Measurements from ENCODE around the gene PTH2.

The PTH2 gene

DNA sequence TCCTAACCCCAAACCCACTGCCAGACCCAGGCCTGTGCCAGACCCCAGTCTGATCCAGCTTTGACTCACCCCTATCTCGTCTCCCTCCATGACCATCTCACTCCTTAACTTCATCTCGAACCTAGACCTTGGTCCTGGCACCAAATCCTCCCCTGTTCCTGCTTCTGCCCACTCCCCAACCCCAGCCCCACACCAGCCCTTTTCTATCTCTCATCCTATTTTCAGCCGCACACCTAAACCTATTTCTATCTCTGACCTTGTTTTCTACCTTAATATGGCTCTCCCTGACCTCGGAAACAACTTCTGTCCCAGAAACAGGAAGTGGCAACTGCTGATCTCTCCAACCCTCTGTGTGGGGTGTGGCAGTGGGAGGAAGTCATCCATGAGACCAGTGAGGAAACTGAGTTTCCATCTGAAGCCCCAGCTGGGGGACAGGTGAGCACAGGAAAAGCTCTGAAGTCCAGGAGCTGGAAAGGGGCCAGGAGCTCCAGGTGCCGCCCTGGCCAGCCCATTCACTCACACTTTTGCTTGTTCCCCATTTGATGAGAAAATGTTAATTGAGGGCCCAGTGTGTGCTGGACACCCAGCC, 13.7 kb downstream of the PTH2 start:
- no peak for DNase-seq

DNA sequence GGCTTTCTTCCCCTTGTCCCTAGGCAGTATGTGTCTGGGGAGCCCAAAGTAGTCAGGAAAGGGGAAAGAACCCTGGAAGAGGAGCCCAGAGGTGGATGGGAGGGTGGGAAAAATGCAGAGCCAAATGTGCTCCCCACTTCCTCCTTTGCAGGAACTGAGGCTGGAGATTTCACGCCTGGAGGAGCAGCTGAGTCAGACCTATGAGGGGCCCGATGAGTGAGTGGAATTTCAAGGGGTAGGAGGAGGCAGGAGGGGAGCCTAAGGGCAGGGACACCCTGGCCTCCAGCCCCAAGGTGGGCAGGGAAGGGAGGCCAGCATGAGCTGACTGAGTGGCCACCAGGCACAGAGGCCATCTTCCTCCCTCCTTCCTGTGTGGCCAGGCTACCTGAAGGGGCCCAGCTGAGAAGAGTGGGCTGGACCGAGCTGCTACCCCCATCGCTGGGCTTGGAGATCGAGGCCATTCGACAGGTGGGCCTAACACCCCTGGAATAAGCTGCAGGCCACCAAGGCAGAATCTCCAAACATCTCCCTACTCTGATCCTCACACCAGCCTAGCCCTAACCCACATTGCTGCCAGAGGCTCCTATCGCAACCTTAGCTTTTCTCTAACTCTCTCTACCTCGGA, 14.3 kb downstream of the PTH2 start:
- no peak for DNase-seq

DNA sequence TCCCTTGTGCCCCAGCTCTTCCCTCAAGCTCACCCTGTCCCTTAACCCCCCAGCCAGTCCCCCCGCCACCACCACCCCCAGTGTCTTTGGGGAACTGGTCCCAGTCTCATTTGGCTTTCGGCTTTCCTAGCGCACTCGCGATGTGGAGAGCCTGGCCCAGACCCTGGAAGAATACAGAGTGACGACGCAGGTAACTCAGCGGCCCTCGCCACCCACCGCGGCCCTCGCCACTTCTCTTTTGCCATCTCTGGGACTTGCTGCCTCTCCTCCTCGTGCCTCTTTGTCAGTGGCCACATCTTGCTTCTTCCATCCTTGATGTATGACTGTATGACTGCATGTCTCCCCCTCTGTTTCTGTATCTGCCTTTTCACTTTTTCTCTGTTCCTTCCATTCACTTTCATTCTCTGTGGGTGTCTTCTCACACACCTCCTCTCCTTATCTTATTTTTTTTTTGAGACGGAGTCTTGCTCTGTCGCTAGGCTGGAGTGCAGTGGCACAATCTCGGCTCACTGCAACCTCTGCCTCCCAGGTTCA, 15.7 kb downstream of the PTH2 start:
- DNase-seq: no peak

DNA sequence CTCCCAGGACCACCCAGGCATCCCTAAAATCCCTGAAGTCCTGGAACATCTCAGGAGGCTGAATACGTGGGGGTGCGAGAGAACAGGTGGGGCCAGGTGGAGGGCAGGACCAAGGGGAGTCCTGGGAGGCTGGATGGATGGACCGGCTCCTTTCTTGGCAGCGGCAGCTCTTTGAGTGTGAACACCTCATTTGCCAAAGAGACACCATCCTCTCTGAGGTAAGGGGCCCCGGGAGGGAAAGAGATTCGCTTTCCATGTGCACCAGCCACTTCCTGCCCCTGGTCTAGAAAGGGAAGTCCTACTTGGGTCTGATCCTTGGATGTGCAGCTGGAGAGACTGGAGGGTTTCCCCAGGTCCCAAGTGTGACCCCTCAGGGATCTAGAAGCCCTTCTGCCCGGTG, 16.2 kb downstream of the PTH2 start:
- DNase-seq: no peak

DNA sequence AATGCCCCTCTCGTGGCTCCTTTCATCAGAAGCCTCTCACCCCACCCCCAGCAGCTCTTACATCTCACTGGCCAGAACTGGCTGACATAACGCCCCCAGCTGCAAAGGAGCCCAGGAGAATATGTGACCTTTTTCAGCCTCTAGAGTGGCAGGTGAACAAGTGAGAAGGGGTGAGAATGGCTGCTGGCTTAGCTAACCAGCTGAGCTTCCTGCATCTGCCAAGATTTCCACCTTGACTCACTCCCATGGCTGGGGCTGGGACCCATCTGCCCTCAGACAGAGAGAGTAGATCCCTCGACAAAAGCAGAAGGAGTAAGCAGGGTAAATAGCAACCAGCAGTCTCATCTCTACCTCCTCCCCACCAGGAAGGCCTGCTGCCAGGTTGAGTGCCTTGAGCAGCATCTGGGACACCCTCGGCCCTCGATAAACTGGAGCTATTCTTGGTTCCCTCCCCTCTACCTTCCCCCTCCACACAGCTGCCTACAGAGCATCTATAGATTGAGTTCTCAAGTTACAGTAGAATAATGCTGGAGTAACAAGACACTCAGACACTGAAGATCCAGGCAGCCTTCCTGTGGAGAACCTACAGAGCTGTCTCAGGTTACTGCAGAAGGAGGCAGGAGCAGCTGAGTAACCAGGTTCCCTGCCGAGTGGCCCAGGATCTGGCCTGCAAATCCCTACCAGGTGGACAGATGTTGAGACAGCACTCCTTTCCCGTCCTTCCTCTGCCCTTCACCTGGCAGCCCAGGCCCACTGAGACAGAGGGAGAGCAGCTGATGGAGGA, 19.6 kb downstream of the PTH2 start:
- peak; percentile 59 for DNase-seq

DNA sequence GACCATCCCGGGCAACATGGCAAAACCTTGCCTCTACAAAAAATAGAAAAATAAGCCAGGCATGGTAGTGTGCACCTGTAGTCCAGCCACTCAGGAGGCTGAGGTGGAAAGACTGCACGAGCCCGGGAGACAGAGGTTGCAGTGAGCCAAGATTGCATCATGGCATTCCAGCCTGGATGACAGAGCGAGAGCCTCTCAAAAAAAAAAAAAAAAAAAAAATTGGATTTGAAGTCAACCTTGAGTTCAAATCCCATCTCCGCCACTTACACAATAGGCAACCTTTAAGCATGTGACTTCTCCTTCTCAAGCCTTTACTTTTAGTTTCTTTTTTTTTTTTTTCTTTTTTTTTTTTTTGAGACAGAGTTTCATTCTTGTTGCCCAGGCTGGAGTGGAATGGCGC, 23.2 kb downstream of the PTH2 start:
- DNase-seq: no peak

DNA sequence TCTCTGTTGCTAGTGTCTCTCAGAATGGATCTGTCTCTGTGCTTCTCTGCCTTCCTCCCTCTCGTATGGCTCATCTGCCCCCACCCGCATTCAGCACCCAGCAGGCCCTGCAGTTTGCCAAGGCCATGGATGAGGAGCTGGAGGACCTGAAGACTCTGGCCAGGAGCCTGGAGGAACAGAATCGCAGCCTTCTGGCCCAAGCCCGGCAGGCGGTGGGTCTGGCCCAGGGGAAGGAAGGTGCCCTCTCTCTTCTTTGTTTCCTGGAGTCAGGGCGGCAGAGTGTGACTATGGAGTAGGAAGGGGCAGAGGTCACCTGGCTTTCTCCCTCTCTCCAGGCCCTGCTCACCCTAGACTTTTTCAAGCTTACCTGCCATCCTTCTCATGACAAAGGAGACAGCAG, 24.3 kb downstream of the PTH2 start:
- no peak for DNase-seq

DNA sequence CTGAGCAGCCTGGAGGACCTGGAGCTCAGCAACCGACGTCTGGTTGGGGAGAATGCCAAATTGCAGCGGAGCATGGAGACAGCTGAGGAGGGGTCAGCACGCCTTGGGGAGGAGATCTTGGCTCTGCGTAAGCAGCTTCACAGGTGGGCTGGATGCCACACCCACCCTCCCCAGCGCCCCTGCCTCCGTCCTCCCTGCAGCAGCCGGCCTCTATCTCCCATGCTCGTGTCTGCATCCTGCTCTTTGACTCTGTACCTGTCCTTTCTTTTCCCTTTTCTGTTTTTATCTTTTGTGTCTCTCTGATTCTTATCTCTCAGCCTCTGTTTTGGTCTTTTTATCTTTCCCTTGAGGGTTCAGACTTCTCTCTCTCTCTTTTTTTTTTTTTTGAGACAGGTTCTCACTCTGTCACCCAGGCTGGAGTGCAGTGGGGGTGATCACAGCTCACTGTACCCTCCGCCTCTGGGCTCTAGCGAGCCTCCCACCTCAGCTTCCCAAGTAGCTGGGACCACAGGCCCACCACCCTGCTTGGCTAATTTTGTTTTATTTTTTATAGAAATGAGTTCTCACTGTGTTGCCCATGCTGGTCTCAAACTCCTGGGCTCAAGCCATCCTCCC, 25.1 kb downstream of the PTH2 start:
- DNase-seq: no peak

DNA sequence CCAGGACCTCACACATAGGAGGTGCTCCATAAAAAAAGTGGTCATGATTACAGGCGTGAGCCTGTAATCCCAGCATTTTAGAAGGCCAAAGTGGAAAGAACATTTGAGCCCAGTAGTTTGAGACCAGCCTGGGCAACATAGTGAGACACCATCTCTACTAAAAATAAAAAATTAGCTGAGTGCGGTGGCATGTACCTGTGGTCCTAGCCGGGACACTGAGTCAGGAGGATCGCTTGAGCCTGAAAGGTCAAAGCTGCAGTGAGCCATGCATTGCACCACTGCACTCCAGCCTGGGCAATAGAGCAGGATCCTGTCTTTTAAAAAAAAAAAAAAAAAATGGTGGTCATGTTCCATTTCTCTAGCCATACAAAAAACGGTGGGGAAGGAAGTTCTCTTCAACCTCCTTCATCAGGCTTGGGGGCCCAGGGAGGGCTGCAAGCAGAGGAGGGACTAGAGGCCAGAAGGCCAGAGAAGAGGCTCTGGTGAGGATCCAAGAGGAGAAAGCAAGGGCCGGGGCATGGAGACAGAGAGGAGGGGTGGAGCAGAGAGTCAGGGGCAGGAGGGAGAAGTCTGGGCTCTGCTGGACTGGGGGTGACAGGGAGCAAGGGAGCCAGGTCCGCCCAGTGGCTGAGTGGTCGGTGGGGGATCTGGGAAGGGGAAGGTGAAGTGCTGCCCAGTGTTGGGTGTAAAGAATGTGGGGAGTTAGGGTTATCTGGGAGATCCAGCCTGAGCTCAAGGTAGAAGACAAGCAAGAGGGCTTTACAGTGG, 26.3 kb downstream of the PTH2 start:
- DNase-seq: no peak

DNA sequence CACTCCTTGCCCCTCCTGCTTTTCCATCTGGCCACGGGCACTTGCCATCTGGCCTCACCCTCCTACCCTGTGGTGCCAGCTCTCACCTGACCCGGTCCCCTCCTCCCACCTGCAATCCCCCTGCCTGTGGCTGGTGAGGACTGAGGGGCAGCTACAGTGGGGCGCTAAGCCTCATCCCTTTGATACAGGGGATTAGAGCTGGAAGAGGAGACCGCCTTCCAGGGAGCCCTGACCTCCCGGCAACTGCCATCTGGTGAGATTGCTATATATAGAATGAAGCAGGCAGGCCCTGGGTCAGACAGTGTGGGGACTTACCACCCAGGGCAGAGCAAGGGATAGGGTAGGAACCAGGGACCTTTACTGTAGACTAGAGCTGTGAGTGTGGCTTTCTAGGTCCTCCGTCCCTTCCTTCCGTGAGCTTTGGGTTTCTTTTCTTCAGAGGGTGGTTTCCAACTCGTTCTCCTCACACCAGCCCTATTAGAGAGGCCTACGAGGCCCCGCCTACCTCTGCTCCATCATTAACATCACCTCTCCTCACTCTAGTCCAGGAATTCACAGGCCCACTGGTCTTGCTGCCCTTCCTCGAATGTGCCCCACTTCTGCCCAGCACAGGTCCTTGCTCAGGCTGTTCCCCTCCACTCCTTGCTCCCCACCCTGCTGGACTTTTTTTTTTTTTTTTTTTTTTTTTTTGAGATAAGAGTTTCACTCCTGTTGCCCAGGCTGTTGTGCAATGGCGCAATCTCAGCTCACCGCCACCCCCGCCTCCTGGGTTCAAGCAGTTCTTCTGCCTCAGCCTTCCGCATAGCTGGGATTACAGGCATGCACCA, 27.4 kb downstream of the PTH2 start:
- DNase-seq: no peak

DNA sequence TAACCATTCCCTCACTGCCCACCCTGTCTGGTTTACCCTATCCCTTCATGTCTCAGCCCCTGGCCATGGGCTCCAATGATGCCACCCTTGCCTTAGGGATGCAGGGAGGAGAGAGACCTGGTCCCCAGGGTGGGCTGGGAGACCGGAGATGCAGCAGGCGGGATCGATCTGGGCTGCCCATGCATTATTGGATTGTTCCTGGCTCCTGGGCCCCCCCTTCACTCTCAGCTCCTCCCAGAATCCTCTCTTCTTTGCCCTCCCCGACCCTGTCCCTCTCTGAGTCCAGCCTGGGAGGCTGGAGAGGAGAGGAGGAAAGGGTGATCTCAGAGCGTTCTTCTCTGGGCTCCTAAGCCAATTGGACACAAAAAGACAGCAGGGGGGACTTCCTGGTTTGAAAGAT, 29.4 kb downstream of the PTH2 start:
- DNase-seq: no peak

DNA sequence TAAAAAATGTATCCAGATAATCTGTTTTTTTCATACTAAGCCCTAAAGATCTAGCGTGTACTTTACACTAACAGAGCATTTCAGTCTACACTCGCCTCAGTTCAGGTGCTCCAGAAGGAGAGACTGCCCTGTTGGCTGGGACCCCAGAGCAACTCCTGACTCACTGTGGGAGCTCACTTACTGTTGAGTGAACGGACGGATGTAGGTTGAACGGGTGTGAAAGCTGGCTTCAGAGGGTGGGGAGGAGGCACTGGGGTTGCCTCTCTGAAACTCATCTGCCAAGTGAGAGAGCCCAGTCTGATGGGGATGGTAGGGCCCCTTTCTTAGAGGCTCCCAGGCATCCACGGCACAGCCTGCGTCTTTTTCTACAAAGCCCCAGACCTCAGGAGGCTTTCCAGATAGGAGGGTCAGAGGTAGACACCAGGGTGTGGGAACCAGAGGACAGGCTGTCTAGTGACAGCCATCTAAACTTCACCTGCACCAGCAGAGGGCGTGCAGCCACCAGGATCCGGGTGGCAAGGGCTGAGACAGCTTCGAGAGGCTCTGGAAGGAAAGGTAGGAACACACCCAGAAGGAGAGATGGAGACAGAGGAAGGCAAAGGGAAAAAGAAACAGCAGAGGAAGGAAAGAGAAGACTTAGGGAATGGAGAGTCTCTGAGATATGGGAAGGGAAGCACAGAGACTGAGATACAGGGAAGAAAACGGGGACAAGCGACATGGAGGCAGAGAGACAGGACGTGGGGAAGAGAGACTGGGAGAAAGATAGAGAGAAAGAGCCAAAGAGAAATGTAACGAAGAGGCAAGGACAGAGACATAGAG, 31.5 kb downstream of the PTH2 start:
- peak; percentile 66 for DNase-seq

DNA sequence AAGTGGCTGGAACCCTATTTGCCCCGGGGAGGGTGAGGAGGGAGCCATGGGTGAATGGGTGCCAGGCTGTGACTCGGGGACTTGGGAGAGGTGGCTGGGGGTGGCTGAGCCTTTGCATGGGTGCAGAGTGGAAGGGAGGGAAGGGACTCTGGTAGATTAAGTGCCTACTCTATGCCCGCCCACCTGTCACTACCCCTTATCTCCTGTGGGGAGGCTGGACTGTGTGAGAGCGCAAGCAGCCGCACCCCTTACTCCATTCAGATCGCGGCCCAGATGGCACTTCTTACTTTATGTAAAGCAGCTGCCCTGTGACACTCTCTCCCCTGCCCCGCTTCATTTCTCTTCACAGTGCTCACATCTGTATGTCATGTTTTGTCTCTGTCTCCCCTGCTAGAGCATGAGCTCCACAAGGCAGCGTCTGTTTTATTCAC, 32.3 kb downstream of the PTH2 start:
- no peak for DNase-seq

DNA sequence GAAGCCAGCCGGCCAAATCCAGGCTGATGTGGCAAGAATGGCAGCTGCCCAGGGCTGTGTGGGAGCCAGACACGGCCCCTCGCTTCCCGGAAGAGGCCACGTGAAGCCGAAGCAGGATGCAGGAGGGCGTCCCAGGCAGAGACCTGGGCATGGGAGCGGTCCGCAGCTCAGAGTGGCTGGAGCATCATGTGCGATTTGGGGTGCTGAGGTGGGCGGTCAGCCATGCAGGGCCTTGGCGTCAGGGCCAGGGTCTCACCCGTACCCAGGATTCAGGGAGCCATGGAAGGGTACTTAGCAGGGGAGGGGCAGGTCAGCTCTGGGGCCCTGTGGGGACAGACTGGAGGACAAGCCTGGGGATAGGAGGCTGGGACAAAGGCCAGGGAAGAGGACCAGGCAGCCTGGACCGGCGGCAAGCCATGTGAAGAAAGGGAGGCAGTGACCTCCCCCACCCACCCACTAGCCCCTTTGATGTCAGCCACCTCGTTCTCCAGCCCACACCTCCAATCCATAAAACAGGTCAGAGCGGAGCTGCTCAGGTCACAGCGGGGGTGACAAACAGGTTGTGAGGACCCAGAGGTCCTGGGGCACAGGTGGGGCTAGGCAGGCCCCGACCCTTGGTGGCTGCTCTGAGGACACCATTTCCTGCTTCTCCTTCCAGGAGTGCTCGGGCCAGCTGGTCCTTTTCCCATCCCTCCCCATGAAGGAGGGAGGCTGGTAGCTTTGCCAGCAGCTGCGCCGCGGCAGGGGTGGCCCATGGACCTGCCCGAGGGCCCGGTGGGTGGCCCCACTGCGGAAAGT, 32.9 kb downstream of the PTH2 start:
- DNase-seq: no peak

DNA sequence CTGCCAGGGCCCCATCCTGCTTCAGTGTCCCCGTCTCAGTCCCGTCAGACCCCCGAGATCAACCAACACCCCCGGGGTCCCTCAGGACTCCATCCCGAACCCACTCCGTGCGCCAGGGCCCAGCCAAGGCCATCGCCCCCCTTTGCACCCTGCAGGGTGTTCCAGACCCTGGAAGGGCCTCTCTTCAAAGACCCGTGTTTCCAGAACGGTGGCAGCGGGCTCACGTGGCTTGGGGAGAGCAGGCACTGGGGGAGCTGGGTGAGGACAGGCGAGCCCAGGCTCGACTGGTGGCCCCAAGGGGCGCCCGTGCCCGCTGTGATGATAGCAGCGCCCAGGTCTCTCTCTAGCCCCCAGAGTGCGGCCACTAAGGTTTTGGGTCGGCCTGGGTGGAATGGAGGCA, 33.8 kb downstream of the PTH2 start:
- no peak for DNase-seq

DNA sequence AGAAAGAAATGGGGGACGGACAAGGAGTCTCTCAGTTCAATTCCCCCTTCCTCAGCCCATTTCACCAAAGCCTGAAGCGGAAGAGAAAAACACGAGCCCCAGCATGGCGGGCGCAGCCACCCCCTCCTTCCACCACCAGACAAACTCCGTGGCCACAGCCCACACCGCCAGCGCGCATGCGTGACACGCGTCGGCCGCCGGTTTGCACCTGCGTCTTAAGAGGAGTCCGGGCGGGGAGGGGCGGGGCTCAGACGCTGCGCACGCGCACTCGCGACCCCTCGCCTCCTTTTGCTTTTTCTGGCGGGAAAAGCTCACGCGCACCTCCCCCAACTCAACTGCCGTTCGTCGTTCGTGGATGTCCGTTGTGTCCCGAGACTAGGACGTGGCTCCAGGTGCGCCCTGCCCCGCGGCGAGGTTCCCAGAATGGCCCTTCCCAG, 35.3 kb downstream of the PTH2 start, which contains the start of gene KASH5:
KASH5 (plus strand) TSS at position 314 of the 437 bp plus-strand sequence. CDS start 2,635 bp downstream, outside the sequence.
- peak; percentile 53 for DNase-seq

DNA sequence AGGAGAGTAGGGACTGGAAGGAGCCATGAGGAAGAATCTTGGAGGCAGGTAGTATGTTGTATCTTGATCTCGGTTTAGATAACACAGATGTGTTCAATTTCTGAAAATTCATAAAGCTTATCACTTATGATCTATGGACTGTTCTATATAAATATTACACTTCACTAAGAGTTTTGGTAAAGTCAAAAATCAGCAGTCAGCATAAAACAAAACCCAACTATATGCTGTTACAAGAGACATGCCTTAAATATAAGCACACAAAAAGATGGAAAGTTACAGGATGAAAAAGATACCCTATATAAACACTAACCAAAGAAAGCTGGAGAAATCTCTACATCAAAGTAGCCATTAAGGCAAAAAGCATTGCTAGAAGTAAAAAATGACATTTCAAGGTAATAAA, 39.6 kb downstream of the PTH2 start:
- no peak for DNase-seq

DNA sequence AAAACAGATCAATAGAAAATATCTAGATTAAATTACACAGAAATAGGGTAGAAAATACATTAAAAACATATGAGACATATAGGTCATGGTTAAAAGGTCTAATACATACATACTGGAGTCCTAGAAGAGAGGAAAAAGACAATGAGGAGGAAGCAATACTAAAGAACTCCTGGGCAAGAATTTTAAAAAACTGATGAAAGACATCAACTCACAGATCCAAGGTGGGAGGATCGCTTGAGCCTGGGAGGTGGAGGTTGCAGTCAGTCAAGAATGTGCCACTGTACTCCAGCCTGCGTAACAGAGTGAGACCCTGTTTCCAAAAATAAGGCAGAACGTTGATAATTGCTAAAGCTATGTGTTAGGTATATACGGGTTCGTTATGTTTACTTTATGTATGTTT, 40.6 kb downstream of the PTH2 start:
- no peak for DNase-seq

DNA sequence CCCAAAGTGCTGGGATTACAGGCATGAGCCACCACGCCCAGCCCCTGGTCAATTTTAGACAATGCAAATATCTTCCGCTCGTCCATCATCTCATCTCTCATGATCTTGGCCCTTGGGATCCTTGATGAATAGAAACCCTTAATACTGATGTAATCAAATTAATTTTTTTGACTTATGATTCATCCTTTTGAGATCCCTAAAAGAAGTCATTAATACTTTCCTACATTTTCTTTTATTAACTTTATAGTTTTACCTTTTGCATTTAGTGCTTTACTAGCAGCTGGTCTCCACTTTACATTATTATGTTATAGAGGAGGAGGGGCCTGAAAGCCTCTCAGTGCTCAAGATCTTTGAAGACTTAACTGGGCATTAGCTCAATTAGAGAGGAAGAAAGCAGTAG, 42.9 kb downstream of the PTH2 start:
- no peak for DNase-seq

DNA sequence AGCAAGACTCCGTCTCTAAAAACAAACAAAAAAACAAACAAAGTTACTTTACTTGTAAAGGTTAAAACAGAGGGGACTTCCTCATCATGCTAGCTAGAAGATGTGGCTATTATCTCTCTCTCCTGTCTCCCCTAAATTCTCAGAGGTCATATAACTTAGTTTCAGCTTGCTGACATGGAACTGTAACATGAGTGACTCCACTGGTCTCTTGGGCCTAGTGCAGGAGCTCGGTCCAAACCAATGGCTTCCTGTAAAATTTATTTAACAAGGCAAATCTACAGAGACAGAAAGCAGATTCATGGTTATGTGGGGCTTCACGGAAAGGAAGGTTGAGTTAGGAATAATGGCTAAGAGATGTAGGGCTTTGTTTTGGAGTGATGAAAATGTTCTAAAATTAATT, 44.7 kb downstream of the PTH2 start:
- no peak for DNase-seq

All from DMS153 (cell line).